LNCaP clone FGC (cell line): ENCODE measurements around the gene HSPG2.
A peak's percentile ranks its signal among the peaks of the same experiment; 100 is the strongest.

Experiments used
- DNase-seq: peaks from one replicate; pipeline ENCODE4 v3.0.0-alpha.2; 2011; ENCODE audit warnings: low read depth
- H3K4me3 ChIP-seq: 2 replicates; pipeline ENCODE4 v1.5.1; 2011; ENCODE audit warnings: mild to moderate bottlenecking, low read depth, low read length, control low read depth
- TF ChIP-seq, protein P1 (sequence below): IDR thresholded peaks from 2 replicates; pipeline ENCODE4 v1.5.1; 2012; ENCODE audit warnings: mild to moderate bottlenecking; ENCODE audit not compliant: control insufficient read depth, insufficient read depth; ENCODE audit errors: extremely low read depth

Gene HSPG2

DNA sequence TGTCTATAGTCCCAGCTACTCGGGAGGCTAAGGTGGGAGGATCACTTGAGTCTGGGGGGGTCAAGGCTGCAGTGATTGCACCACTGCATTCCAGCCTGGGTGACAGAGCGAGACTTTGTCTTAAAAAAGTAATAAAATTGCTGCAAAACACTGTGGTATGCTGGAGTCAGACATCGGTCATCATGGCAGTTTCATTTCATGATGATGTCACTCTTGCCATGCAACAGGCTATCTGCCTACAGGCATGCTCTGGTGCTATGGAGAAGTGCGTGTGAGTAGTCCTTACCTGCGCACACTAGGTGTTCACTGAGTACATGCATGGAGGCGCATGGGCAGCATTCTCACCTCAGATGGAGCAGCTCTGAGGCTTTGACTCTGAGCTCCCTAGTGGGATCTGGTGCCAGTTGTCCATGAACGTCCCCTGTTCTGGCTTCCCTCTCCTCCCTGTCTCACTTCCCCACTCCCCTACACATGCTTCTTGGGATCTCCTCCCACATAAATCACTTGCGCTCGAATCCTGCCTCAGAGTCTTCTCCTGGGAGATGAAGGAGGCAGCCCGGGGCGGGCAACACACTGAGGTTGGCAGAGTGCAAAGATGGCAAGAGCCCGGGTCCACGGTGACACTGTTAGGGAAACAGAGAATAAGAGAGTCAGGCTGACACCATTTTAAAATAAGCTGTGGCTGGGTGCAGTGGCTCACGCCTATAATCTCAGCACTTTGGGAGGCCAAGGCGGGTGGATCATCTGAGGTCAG lies 29.3 kb upstream of the HSPG2 start:
- H3K4me3 ChIP-seq = no peak overlapping the region
- DNase-seq = no peak
- TF ChIP-seq, protein P1, sequence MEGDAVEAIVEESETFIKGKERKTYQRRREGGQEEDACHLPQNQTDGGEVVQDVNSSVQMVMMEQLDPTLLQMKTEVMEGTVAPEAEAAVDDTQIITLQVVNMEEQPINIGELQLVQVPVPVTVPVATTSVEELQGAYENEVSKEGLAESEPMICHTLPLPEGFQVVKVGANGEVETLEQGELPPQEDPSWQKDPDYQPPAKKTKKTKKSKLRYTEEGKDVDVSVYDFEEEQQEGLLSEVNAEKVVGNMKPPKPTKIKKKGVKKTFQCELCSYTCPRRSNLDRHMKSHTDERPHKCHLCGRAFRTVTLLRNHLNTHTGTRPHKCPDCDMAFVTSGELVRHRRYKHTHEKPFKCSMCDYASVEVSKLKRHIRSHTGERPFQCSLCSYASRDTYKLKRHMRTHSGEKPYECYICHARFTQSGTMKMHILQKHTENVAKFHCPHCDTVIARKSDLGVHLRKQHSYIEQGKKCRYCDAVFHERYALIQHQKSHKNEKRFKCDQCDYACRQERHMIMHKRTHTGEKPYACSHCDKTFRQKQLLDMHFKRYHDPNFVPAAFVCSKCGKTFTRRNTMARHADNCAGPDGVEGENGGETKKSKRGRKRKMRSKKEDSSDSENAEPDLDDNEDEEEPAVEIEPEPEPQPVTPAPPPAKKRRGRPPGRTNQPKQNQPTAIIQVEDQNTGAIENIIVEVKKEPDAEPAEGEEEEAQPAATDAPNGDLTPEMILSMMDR = no peak

DNA sequence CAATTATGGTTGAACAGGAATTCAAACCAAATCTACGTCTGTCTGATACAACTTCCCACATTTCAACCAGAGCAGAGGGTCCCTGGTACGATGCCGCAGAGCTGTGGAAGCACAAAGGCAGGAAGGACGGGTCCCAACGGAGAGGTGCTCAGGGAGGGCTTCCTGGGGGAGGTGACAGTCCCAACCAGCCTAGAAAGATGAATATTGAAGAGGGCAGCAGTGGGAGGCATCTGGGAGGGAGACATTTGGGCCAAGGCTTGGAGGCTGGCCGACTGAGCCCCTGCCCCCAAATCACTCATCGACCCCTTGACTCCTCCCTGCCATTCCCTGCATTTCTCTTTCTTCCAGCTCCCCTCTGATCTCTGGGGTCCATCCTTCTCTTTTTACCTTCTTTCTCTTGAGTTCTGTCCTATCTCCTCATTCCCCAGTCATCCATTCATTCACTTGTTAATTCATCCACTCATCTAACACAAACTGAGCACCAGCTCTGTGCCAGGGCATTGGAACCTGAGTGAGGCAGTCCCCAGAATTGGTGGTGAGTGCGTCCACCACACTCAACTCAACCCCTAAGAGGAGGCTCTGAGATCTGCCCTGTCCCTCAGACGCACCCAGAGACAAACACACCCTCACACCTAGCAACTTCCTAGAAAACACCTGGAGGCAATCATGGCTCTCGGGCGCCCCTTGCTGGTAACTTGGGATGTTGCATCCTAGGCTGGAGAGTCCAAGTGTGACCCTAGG lies 26.5 kb upstream of the HSPG2 start:
- H3K4me3 ChIP-seq = no peak overlapping the region
- no peak for DNase-seq
- TF ChIP-seq, protein P1 = peak; percentile 58

DNA sequence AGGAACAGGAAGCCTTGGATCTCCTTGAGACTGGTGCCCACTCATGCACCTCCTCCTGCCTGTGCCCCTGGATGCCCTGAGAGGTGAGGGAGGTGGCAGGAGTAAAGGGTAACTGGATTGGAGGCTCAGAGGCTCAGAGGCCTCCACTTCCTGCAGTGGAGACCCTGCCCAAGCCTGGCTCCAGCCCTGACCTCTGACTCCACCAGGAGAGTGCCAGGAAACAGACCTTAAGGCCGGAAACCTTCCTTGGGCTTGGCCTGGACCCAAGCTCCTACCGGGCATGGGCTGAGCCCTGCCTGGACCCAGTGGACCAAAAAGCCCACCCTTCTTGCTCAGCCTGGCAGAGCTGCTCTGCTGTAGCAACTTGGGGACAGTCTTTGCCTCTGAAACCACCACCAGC lies 24.7 kb upstream of the HSPG2 start:
- TF ChIP-seq, protein P1 = no peak
- no peak overlapping the region for H3K4me3 ChIP-seq
- no peak for DNase-seq

DNA sequence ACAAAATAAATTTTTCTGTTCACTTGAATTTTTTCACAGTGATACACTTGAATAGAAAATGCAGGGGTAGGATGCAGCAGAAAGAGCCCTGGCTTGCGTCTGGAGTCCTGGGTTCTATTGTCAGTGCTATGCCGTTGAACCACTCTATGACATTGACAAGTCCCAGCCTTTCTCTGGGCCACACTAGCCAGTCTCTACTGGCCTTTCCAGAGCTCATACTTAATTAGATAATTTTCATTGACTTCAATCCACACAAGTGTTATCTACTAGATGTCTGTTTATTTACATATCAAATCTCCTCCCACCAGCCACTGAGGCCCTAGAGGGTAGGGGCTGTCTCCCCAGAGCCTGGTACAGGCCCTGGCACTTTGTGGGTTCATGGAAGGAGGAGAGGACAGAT lies 24.2 kb upstream of the HSPG2 start:
- TF ChIP-seq, protein P1 = no peak
- no peak for DNase-seq
- no peak overlapping the region for H3K4me3 ChIP-seq

DNA sequence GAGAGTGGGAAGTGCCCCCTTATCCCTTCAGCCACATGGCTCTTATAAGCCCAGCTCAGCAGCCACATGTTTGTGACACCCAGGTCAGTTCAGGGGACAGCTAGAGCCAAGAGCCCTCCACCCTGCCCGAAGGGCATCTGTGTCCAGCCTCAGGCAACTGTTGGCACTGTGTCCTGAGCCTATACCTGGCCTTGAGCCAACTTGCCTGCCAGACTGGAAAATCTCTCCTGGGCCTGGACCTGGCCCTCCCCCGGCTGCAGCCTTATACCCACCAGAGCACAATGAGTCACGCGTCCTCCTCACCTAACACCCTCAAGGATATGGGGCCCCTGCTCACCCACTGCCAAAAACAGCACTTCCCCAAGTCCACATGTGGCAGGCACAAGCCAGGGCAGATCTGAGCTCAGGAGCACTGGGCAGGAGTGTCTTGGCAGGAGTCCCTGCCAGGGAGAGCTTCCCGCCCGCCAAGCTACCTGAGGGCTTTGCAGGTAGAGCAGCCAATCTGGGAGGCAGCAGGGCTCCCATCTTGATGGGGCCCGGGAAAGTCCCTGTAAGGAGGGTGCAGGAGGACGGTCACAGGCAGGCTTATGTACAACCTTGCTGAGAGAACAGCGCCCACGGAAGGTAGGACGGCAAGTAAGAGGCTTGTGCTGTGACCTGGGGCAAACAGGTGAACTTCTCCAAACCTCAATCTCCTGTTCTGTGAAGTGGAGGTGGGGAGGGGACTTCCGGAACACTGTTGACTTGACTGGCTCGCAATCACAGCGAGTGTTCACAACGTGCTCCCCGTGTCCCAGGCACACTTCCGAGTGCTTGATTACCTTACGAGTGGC lies 19.8 kb upstream of the HSPG2 start:
- DNase-seq = peak; percentile 40
- H3K4me3 ChIP-seq = no peak overlapping the region
- TF ChIP-seq, protein P1 = no peak

DNA sequence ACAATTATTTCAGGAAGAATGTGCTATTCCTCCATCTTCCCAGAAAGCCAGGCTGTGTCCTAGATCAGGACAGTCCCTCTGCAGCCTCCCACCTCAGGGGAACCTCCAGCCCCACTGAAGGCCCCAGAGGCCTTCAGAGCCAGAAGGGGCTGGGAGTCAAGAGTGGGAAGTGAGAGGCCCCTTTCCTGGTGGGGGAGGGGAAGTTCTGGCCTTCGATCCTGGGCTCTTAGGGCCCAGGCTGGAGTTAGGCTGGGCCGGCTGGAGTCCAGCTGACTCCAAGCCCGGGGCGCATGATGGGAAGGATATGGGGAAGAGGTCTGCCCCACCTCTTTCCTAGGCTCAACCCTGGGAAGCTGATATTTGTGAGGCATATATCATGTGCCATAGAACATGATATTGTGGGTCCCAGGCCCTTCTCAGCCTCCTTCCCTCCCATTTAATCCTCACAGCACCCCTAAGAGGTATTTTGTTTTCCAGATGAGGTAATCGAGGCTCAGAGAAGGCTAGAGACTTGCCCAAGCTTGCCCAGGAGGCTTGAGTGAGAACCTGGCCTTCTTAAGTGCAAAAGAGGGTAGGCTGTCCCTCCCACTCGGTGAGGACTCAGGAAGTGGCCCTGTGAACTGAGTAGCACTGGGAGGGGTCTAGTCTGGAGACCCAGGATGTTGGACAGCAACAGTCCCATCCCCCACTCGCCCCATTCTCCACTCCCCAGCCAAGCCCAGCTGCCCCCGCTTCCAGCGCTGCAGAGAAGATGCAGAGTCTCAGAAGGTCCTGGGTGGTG lies 18.6 kb upstream of the HSPG2 start:
- no peak for DNase-seq
- H3K4me3 ChIP-seq = no peak overlapping the region
- TF ChIP-seq, protein P1 = no peak
